A549 (cell line): ENCODE results near the gene SELP. TPM values are rescaled to one million over a fixed set of nuclear protein-coding genes. Genes with fewer than 3 reads are reported as not detected.

Source experiments
- ATAC-seq, 2 experiments: fragments of 200-7000 bp in 1 of 2; fragments of >200 bp in 1 of 2; cut with Nextera tagmentation in 1 of 2; cut with Tn5 transposase in 1 of 2; 3 replicates each; pipeline versions ENCODE4 v1.8.0 to v1.9.1; 2018 to 2020; ENCODE audit warnings: mild to moderate bottlenecking in 1 of 2, moderate library complexity in 1 of 2
- CTCF ChIA-PET: fragments of 300-600 bp; sonication (Branson Sonifier 250); formaldehyde crosslinking; extraction: SDS; loops from one replicate; lab custom pipeline; 2021; ENCODE audit warnings: antibody characterized with exemption, inconsistent platforms; lab: Yijun Ruan, JAX
- POLR2A ChIA-PET: fragments of 350-600 bp; formaldehyde crosslinking; extraction: SDS; loops from one replicate; lab custom pipeline; 2021; ENCODE audit warnings: antibody characterized with exemption, inconsistent platforms; lab: Yijun Ruan, JAX
- DNase-seq, 2 experiments: peaks; one replicate each; pipeline versions ENCODE4 v3.0.0 to v3.0.0-alpha.2; 2011 to 2016; ENCODE audit warnings: low read depth in 1 of 2, low spot score in 1 of 2
- FAIRE-seq: peaks from 2 replicates; lab custom pipeline; 2011; peaks lifted over from hg19 to GRCh38; lab: Jason Lieb, UNC
- H3K27ac ChIP-seq, 2 experiments: fragments of >200 bp; sonication (Bioruptor Twin); formaldehyde crosslinking; 3 replicates each; pipeline ENCODE4 v1.5.1; 2016 to 2017
- H3K4me1 ChIP-seq: fragments of >200 bp; sonication (Bioruptor Twin); formaldehyde crosslinking; 3 replicates; pipeline ENCODE4 v1.6.1; 2016
- H3K4me2 ChIP-seq: fragments of >200 bp; sonication (Bioruptor Twin); formaldehyde crosslinking; 3 replicates; pipeline ENCODE4 v1.6.1; 2016
- H3K4me3 ChIP-seq: fragments of >200 bp; sonication (Bioruptor Twin); formaldehyde crosslinking; 3 replicates; pipeline ENCODE4 v1.5.1; 2016
- H3K9me3 ChIP-seq: fragments of >200 bp; sonication (Bioruptor Twin); formaldehyde crosslinking; 3 replicates; pipeline ENCODE4 v1.6.1; 2016
- ATOH8 ChIP-seq: fragments of 250-450 bp; sonication (Bioruptor Pico); IDR thresholded peaks from 2 replicates; pipeline ENCODE4 v1.5.0; 2020; ENCODE audit warnings: low read depth, mild to moderate bottlenecking, moderate library complexity
- CBX2 ChIP-seq: fragments of 200-600 bp; sonication (generic); IDR thresholded peaks from 2 replicates; pipeline ENCODE4 v1.6.1; 2016; ENCODE audit warnings: low read depth, mild to moderate bottlenecking, borderline replicate concordance
- CBX8 ChIP-seq: fragments of 200-600 bp; sonication (generic); IDR thresholded peaks from 2 replicates; pipeline ENCODE4 v1.6.1; 2016
- CEBPB ChIP-seq, 2 experiments: fragments of >200 bp in 1 of 2; sonication (Bioruptor Twin) in 1 of 2; formaldehyde crosslinking in 1 of 2; IDR thresholded peaks; 2 replicates each; pipeline ENCODE4 v1.6.1; 2012 to 2016
- CTCF ChIP-seq: fragments of >200 bp; sonication (Bioruptor Twin); formaldehyde crosslinking; IDR thresholded peaks from 3 replicates; pipeline ENCODE4 v1.5.1; 2016
- EHMT2 ChIP-seq: fragments of 200-600 bp; sonication (generic); IDR thresholded peaks from 2 replicates; pipeline ENCODE4 v1.6.1; 2016; ENCODE audit warnings: antibody characterized with exemption, low read depth, mild to moderate bottlenecking, moderate library complexity
- FOSL2 ChIP-seq, 2 experiments: fragments of 450-650 bp in 1 of 2; fragments of >200 bp in 1 of 2; sonication (Bioruptor Twin) in 1 of 2; formaldehyde crosslinking; IDR thresholded peaks; 2 replicates each; pipeline versions ENCODE4 v1.5.0 to v1.6.1; 2016 to 2020; ENCODE audit warnings: mild to moderate bottlenecking in 1 of 2, moderate library complexity in 1 of 2
- FOXS1 ChIP-seq: fragments of 250-450 bp; sonication (Bioruptor Pico); IDR thresholded peaks from 2 replicates; pipeline ENCODE4 v1.5.0; 2020; ENCODE audit warnings: mild to moderate bottlenecking, moderate library complexity
- GATA3 ChIP-seq: IDR thresholded peaks from 2 replicates; pipeline ENCODE4 v1.6.1; 2012; ENCODE audit warnings: borderline replicate concordance
- HES2 ChIP-seq: fragments of >200 bp; sonication (Bioruptor Twin); formaldehyde crosslinking; IDR thresholded peaks from 2 replicates; pipeline ENCODE4 v1.6.1; 2016
- HEYL ChIP-seq: fragments of 250-450 bp; sonication (Bioruptor Pico); IDR thresholded peaks from 2 replicates; pipeline ENCODE4 v1.8.0; 2021; ENCODE audit warnings: mild to moderate bottlenecking, moderate library complexity
- HMGXB4 ChIP-seq: fragments of 250-450 bp; sonication (Bioruptor Pico); IDR thresholded peaks from 2 replicates; pipeline ENCODE4 v1.5.0; 2021; ENCODE audit warnings: mild to moderate bottlenecking, moderate library complexity, borderline replicate concordance
- HOXA7 ChIP-seq: fragments of 250-450 bp; sonication (Bioruptor Pico); IDR thresholded peaks from 2 replicates; pipeline ENCODE4 v1.5.0; 2020; ENCODE audit warnings: mild to moderate bottlenecking, moderate library complexity
- KDM1A ChIP-seq: fragments of 200-600 bp; sonication (generic); IDR thresholded peaks from 2 replicates; pipeline ENCODE4 v1.6.1; 2016; ENCODE audit warnings: low read depth, mild to moderate bottlenecking
- MAFK ChIP-seq: fragments of 450-650 bp; IDR thresholded peaks from 2 replicates; pipeline ENCODE4 v1.6.1; 2014; ENCODE audit not compliant: partially characterized antibody
- MAZ ChIP-seq: fragments of 150-350 bp; IDR thresholded peaks from 2 replicates; pipeline ENCODE4 v1.6.1; 2014; ENCODE audit warnings: antibody characterized with exemption, low read depth, low read length, borderline replicate concordance
- PHF8 ChIP-seq: fragments of 200-600 bp; sonication (generic); IDR thresholded peaks from 2 replicates; pipeline ENCODE4 v1.6.1; 2016; ENCODE audit warnings: low read depth, mild to moderate bottlenecking, antibody characterized with exemption, moderate library complexity, borderline replicate concordance
- POLR2A ChIP-seq: IDR thresholded peaks from 2 replicates; pipeline ENCODE4 v1.6.1; 2012; ENCODE audit warnings: mild to moderate bottlenecking, low read length
- POLR2AphosphoS2 ChIP-seq: conservative IDR thresholded peaks from 2 replicates; pipeline ENCODE4 v1.6.1; 2012; ENCODE audit warnings: low read length, improper control_type of control experiment, inconsistent platforms
- RAD21 ChIP-seq, 2 experiments: fragments of >200 bp in 1 of 2; sonication (Bioruptor Twin) in 1 of 2; formaldehyde crosslinking in 1 of 2; IDR thresholded peaks in 1 of 2; conservative IDR thresholded peaks in 1 of 2; 2 replicates in 1 of 2; 3 replicates in 1 of 2; pipeline ENCODE4 v1.6.1; 2012 to 2018; ENCODE audit warnings: inconsistent platforms in 1 of 2
- REST ChIP-seq: fragments of 200-600 bp; sonication (generic); IDR thresholded peaks from 2 replicates; pipeline ENCODE4 v1.6.1; 2016; ENCODE audit warnings: antibody characterized with exemption, mild to moderate bottlenecking, moderate library complexity
- SMC3 ChIP-seq: fragments of >200 bp; sonication (Bioruptor Twin); formaldehyde crosslinking; IDR thresholded peaks from 3 replicates; pipeline ENCODE4 v1.6.1; 2018; ENCODE audit warnings: inconsistent platforms
- TFCP2L1 ChIP-seq: fragments of 250-450 bp; sonication (Bioruptor Pico); IDR thresholded peaks from 2 replicates; pipeline ENCODE4 v1.5.0; 2021; ENCODE audit warnings: mild to moderate bottlenecking
- ZC3H11A ChIP-seq: fragments of 450-650 bp; IDR thresholded peaks from 2 replicates; pipeline ENCODE4 v1.6.1; 2014; ENCODE audit warnings: antibody characterized with exemption, mild to moderate bottlenecking
- WGBS: methylation state at CpG from one replicate; pipeline ENCODE4 v1.1.6; 2017; ENCODE audit errors: missing lambda C conversion rate; 5-methylcytosine and 5-hydroxymethylcytosine counted together
- polyA plus RNA-seq, 4 experiments: library from polyadenylated mRNA; depleted of rRNA in 3 of 4; stranded (reverse); fragments of >200 nt; fragmentation: RNase III in 1 of 4; extraction: RNeasy Plus Mini Kit Qiagen cat#74134 plus additional on column Dnase treatment in 1 of 4; gene quantifications; 2 replicates in 3 of 4; 3 replicates in 1 of 4; pipeline ENCODE4 v1.2.3, GENCODE V29; 2011 to 2017

SELP gene
- polyA plus RNA-seq, 2 of the 4 experiments (the other 2 are of a cell fraction) = not detected

- TF ChIP-seq CTCF (peak; percentile 59), CEBPB (IDR thresholded peaks at IDR 0.05) (no peak)
Measured at GRCh38 chr1:169601096-169601881, 28.6 kb downstream of the SELP start (continued).

- CTCF ChIA-PET = interaction anchor here (1.1 to 2.5 kb wide), 2 partner anchors 80 to 214 kb away, joined by 4 to 11 read pairs; no protein-coding TSS in a partner anchor
- DNase-seq = peak in 1 of 2 experiments; percentile 27
- TF ChIP-seq RAD21 (conservative IDR thresholded peaks at IDR 0.05 in 1 of 2, IDR thresholded peaks at IDR 0.05 in 1 of 2) = no peak
- TF ChIP-seq REST = peak; percentile 93
- no peak for TF ChIP-seq GATA3
- TF ChIP-seq HOXA7 (CRISPR knock-in tag) = no peak
- no peak for TF ChIP-seq POLR2A
- TF ChIP-seq MAZ = no peak
- peak; percentile 40; the same call in 1 of the 2 replicates for TF ChIP-seq EHMT2
- TF ChIP-seq TFCP2L1 (CRISPR knock-in tag) = no peak
Measured at GRCh38 chr1:169595764-169596711, 33.9 kb downstream of the SELP start.

GRCh38 chr1:169594391-169594790, 35.5 kb downstream of the SELP start:
- ChIA-PET POLR2A (no interaction called here), CTCF (no interaction called here)
- no peak overlapping the region for H3K4me2 ChIP-seq
- WGBS = 1% methylated on average over 3 of the region's 3 CpGs
- DNase-seq (no peak), FAIRE-seq (no peak), ATAC-seq (no peak)
- no peak overlapping the region for H3K27ac ChIP-seq
- no peaks in the 10 kb centered on the region for H3K4me1 ChIP-seq
- no peaks in the 10 kb centered on the region for H3K9me3 ChIP-seq
- H3K4me3 ChIP-seq = no peak overlapping the region
- TF ChIP-seq SMC3 (no peak), FOSL2 (IDR thresholded peaks at IDR 0.05) (no peak), FOSL2 (CRISPR knock-in tag; IDR thresholded peaks at IDR 0.05) (no peak), ZC3H11A (no peak), MAFK (no peak), HEYL (CRISPR knock-in tag) (no peak), KDM1A (no peak), FOXS1 (CRISPR knock-in tag) (no peak), HES2 (no peak), POLR2AphosphoS2 (no peak), ATOH8 (CRISPR knock-in tag) (no peak), PHF8 (no peak), CBX8 (no peak), CBX2 (no peak), HMGXB4 (CRISPR knock-in tag) (no peak), RAD21 (conservative IDR thresholded peaks at IDR 0.05 in 1 of 2, IDR thresholded peaks at IDR 0.05 in 1 of 2) (no peak)

More at GRCh38 chr1:169595764-169596711, 33.9 kb downstream of the SELP start:
- Histone ChIP-seq H3K27ac (no peak overlapping the region), H3K9me3 (no peaks in the 10 kb centered on the region), H3K4me3 (no peak overlapping the region), H3K4me2 (no peak overlapping the region), H3K4me1 (no peaks in the 10 kb centered on the region)
- FAIRE-seq (no peak), ATAC-seq (peak; percentile 51 to 78; a peak in 5 of 6 replicates)
- 13% methylated on average over 3 of the region's 3 CpGs for WGBS
- POLR2A ChIA-PET = no interaction called here
